Spleen (tissue), 7 donors: ENCODE results near the gene MTX1.

Source experiments
- POLR2AphosphoS5 ChIP-seq, 3 donors: sonication (generic); formaldehyde crosslinking; IDR thresholded peaks; one replicate each; pipeline ENCODE4 v1.5.1; 2017; ENCODE audit warnings: antibody characterized with exemption in 3 of 3
- TF ChIP-seq, protein P1 (sequence below), 11 experiments: fragments of 200-600 bp in 7 of 11; fragments of 450-650 bp in 4 of 11; sonication (generic) in 4 of 11; IDR thresholded peaks in 8 of 11; conservative IDR thresholded peaks in 3 of 11; 1 replicate in 7 of 11; 2 replicates in 4 of 11; pipeline versions ENCODE4 v1.4.0 to v1.8.0; 2016 to 2021; ENCODE audit warnings: antibody characterized with exemption in 11 of 11, inconsistent platforms in 4 of 11, mild to moderate bottlenecking in 1 of 11
- donor health status: DM: no; HTN: no; CAD: no; lungs with moderate emphysema.
- donor health status: DM: no; HTN: no; CAD: no.
- donor health status: DM: no; HTN: no; CAD: no.

DNA sequence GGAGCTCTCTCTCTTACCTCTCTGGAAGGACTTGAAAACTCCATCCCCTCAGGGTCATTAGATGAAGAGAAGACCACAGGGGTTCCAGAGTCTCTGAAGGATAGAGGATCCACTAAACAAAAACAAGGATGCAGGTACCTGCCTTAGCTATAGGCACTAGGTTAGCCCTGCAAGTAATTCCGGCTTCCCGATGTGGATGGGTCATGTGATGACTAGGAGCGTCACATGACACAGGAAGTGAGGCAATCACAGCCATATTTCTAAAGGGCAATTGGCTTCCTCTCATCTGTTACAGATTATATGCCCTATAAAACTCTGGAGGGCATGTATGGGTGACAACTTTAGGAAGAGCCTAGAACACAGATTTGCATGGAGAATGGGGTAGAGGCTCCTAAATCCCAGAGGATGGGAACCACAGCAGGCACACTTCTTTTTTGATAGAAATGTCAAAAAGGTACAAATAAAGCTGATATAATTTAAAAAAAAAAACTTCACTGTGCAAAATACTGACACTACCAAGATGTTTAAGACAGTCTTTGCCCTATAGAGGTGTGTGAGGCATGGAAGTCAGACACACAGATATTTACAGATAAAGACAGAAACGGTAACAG, 32.7 kb downstream of the MTX1 start:
- TF ChIP-seq, protein P1, sequence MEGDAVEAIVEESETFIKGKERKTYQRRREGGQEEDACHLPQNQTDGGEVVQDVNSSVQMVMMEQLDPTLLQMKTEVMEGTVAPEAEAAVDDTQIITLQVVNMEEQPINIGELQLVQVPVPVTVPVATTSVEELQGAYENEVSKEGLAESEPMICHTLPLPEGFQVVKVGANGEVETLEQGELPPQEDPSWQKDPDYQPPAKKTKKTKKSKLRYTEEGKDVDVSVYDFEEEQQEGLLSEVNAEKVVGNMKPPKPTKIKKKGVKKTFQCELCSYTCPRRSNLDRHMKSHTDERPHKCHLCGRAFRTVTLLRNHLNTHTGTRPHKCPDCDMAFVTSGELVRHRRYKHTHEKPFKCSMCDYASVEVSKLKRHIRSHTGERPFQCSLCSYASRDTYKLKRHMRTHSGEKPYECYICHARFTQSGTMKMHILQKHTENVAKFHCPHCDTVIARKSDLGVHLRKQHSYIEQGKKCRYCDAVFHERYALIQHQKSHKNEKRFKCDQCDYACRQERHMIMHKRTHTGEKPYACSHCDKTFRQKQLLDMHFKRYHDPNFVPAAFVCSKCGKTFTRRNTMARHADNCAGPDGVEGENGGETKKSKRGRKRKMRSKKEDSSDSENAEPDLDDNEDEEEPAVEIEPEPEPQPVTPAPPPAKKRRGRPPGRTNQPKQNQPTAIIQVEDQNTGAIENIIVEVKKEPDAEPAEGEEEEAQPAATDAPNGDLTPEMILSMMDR (IDR thresholded peaks at IDR 0.05 in 8 of 11, conservative IDR thresholded peaks at IDR 0.05 in 3 of 11), result no peak
- peak in 1 of 3 donors; percentile 83 for TF ChIP-seq POLR2AphosphoS5 (IDR thresholded peaks at IDR 0.05)
